Prostate gland (tissue), 2 donors: ENCODE measurements around the gene KANSL1. TPM values are rescaled to one million over a fixed set of nuclear protein-coding genes. Genes with fewer than 3 reads are reported as not detected.

Experiments used
- DNase-seq: peaks from one replicate; pipeline ENCODE4 v3.0.0-alpha.2; 2019; ENCODE audit warnings: low spot score
- H3K27ac ChIP-seq, 2 donors: fragments of 200-600 bp; sonication (generic); 2 replicates each; pipeline ENCODE4 v1.5.1; 2017 to 2019
- H3K27me3 ChIP-seq: fragments of 200-600 bp; sonication (generic); replicated peaks from 2 replicates; pipeline ENCODE4 v1.5.1; 2019; ENCODE audit not compliant: insufficient read depth
- H3K36me3 ChIP-seq, 2 donors: fragments of 200-600 bp; sonication (generic); 1 replicate in 1 of 2; 2 replicates in 1 of 2; pipeline versions ENCODE4 v1.5.1 to v1.8.1; 2017 to 2019
- H3K4me1 ChIP-seq: fragments of 200-600 bp; sonication (generic); replicated peaks from 2 replicates; pipeline ENCODE4 v1.5.1; 2019
- H3K4me3 ChIP-seq, 2 donors: fragments of 200-600 bp; sonication (generic); 2 replicates each; pipeline ENCODE4 v1.5.1; 2017 to 2019
- H3K9me3 ChIP-seq: fragments of 200-600 bp; sonication (generic); 2 replicates; pipeline ENCODE4 v1.5.1; 2017
- POLR2A ChIP-seq: fragments of 450-650 bp; IDR thresholded peaks from one replicate; pipeline ENCODE4 v1.6.1; 2016; ENCODE audit warnings: antibody characterized with exemption, mild to moderate bottlenecking
- POLR2AphosphoS5 ChIP-seq: sonication (generic); formaldehyde crosslinking; IDR thresholded peaks from one replicate; pipeline ENCODE4 v1.6.1; 2017; ENCODE audit warnings: antibody characterized with exemption
- WGBS: methylation state at CpG from one replicate; pipeline ENCODE4 v1.1.5; 2018; 5-methylcytosine and 5-hydroxymethylcytosine counted together
- intact Hi-C: fragments of 100-400 bp; cut with DNase I; formaldehyde crosslinking; loops from one replicate; pipeline ENCODE4 v1.14.2; 2022
- total RNA-seq, 2 donors: library from RNA; depleted of rRNA; stranded (reverse); fragments of >200 nt; gene quantifications; one replicate each; pipeline ENCODE4 v1.1.0, GENCODE V29; 2016
- TF ChIP-seq, protein P1 (sequence below), 4 experiments: fragments of 200-600 bp in 2 of 4; fragments of 450-650 bp in 2 of 4; sonication (generic) in 2 of 4; IDR thresholded peaks; 1 replicate in 3 of 4; 2 replicates in 1 of 4; pipeline ENCODE4 v1.5.1; 2016 to 2019; ENCODE audit warnings: antibody characterized with exemption in 4 of 4, mild to moderate bottlenecking in 2 of 4, moderate library complexity in 2 of 4

KANSL1 gene
- total RNA-seq, 2 donors from 2014 or later = 60.4 to 109 TPM

DNA sequence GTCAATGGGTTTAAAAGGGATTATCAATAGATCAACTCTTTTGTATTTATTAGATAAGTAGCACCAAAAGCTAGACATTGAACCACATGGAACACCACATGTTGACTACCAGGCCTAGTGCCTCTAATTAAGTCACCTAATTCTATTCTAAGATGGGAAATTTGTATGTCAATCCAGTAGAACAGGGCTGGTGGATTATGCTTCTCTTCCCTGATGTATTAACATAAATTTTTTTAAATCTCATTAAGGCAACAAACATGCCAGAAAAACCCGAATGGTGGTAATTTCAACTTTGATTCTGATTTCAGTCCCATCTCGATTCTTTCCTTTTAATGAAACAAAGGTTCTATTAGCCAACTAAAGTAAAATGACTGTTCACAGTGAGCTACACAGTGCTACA lies 92.6 kb downstream of the KANSL1 start:
- no peak for DNase-seq
- H3K9me3 ChIP-seq = no peaks in the 10 kb centered on the region
- intact Hi-C loops = no loop called here
- H3K4me1 ChIP-seq = no peaks in the 10 kb centered on the region
- H3K4me3 ChIP-seq = no peak overlapping the region
- no peaks in the 10 kb centered on the region for H3K27me3 ChIP-seq
- H3K36me3 ChIP-seq = no peaks in the 10 kb centered on the region
- H3K27ac ChIP-seq = no peak overlapping the region
- no peak for TF ChIP-seq POLR2A
- WGBS = 47% methylated on average over 2 of the region's 2 CpGs

DNA sequence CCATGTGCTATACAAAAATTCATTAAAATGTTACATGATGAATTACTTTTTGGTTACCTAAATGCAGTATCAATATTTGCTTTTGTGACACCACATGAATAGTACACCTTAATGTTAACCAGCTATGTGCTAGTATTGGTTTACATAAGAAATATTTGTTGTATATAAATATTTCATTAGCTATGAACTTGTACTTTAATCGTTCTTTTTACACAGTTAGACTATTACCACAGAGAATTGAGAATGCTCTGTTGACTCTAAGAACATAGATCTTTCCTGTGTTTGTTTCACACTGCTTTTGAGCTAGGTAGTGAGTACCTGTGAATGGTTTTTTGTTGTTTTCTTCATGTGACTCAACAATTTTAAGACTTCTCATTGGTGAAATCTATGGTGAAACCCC lies 93.4 kb downstream of the KANSL1 start:
- Histone ChIP-seq H3K27ac (no peak overlapping the region), H3K4me3 (no peak overlapping the region), H3K9me3 (no peaks in the 10 kb centered on the region), H3K4me1 (no peaks in the 10 kb centered on the region), H3K27me3 (no peaks in the 10 kb centered on the region), H3K36me3 (no peaks in the 10 kb centered on the region)
- TF ChIP-seq, protein P1, sequence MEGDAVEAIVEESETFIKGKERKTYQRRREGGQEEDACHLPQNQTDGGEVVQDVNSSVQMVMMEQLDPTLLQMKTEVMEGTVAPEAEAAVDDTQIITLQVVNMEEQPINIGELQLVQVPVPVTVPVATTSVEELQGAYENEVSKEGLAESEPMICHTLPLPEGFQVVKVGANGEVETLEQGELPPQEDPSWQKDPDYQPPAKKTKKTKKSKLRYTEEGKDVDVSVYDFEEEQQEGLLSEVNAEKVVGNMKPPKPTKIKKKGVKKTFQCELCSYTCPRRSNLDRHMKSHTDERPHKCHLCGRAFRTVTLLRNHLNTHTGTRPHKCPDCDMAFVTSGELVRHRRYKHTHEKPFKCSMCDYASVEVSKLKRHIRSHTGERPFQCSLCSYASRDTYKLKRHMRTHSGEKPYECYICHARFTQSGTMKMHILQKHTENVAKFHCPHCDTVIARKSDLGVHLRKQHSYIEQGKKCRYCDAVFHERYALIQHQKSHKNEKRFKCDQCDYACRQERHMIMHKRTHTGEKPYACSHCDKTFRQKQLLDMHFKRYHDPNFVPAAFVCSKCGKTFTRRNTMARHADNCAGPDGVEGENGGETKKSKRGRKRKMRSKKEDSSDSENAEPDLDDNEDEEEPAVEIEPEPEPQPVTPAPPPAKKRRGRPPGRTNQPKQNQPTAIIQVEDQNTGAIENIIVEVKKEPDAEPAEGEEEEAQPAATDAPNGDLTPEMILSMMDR (IDR thresholded peaks at IDR 0.05) = no peak
- TF ChIP-seq POLR2A (no peak), POLR2AphosphoS5 (no peak)
- DNase-seq = no peak
- WGBS = 32% methylated on average over 1 of the region's 1 CpG
- intact Hi-C loops = no loop called here

DNA sequence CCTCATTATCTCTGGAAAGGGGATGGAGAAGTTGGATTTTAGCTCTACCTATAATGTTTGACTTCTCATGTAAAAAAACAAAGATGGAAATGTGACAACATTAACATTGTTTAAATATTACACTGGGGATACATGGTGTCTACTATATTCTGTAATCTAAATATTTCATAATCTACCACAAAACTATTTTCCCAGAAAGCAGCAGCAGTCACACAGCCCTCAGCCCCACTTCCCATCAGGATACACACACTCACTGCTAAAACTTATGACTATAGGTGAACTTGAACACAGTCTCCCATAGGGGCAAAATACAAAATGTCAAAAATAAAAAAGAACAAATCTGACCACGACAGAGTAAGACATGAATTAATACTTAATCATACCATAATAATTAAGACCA lies 95.7 kb downstream of the KANSL1 start:
- H3K4me1 ChIP-seq = no peaks in the 10 kb centered on the region
- no peaks in the 10 kb centered on the region for H3K27me3 ChIP-seq
- 72% methylated on average over 1 of the region's 1 CpG for WGBS
- no peaks in the 10 kb centered on the region for H3K9me3 ChIP-seq
- intact Hi-C loops = no loop called here
- no peak for DNase-seq
- no peak overlapping the region for H3K27ac ChIP-seq
- H3K4me3 ChIP-seq = no peak overlapping the region
- H3K36me3 ChIP-seq = no peaks in the 10 kb centered on the region
- TF ChIP-seq POLR2AphosphoS5 = no peak
- TF ChIP-seq POLR2A = no peak
- TF ChIP-seq, protein P1 (IDR thresholded peaks at IDR 0.05) = no peak

DNA sequence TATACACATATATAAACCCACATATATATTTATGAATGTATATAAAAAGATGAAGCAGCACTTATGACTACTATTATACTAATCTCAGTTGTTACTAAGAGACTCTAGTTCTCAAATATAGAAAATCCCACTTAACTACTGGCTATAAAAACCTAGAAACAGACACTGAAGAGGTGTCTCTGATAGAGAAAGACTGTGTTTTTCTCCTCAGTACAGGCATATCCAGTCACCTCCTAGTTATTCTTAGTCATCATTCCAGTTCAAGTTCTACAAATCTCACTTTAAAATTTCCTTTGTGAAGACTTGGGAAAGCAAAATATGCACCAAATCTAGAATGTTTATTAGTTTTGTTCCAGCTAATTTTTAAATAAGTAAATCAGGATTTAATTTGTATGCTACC lies 100.2 kb downstream of the KANSL1 start:
- Histone ChIP-seq H3K27ac (no peak overlapping the region), H3K27me3 (no peaks in the 10 kb centered on the region), H3K4me3 (no peak overlapping the region), H3K4me1 (no peaks in the 10 kb centered on the region), H3K36me3 (no peaks in the 10 kb centered on the region), H3K9me3 (no peaks in the 10 kb centered on the region)
- TF ChIP-seq POLR2A (no peak), POLR2AphosphoS5 (no peak)
- TF ChIP-seq, protein P1 (IDR thresholded peaks at IDR 0.05) = no peak
- DNase-seq = no peak
- intact Hi-C loops = no loop called here

DNA sequence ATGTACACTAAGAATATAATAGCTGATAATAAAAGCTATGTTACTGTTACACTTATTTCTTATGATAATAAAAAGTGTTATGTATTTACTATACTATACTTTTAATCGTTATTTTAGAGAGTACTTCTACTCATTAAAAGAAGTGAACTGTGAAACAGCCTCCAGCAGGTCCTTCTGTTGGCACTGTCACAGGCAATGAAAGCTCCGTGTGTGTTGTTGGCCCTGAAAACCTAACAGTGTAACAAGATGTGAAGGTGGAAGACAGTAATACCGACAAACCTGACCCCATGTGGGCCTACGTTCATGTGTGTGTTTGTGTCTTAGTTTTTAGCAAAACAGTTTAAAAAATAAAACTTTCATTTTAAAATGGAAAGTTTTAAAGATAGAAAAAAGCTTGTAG lies 102.4 kb downstream of the KANSL1 start:
- no peaks in the 10 kb centered on the region for H3K36me3 ChIP-seq
- H3K27me3 ChIP-seq = no peaks in the 10 kb centered on the region
- H3K27ac ChIP-seq = no peak overlapping the region
- 38% methylated on average over 4 of the region's 4 CpGs for WGBS
- no peak overlapping the region for H3K4me3 ChIP-seq
- DNase-seq = no peak
- TF ChIP-seq, protein P1 (IDR thresholded peaks at IDR 0.05) = no peak
- no peaks in the 10 kb centered on the region for H3K4me1 ChIP-seq
- H3K9me3 ChIP-seq = no peaks in the 10 kb centered on the region
- intact Hi-C loops = no loop called here
